HepG2 (cell line): ENCODE data around the gene ILDR1. TPM values are rescaled to one million over a fixed set of nuclear protein-coding genes. Genes with fewer than 3 reads are reported as not detected.
A peak's percentile ranks its signal among the peaks of the same experiment; 100 is the strongest.

ENCODE experiments used
- ATAC-seq: fragments of 200-7000 bp; cut with Tn5 transposase; 3 replicates; pipeline ENCODE4 v1.9.1; 2020; ENCODE audit warnings: mild to moderate bottlenecking, moderate library complexity
- BruUV-seq: library from RNA; stranded (reverse); fragments of 400-500 nt; replicated peaks from 2 replicates; lab custom pipeline; 2021; lab: Mats Ljungman, UMichigan
- CTCF ChIA-PET: fragments of 300-600 bp; formaldehyde crosslinking; extraction: SDS; loops from one replicate; lab custom pipeline; 2021; ENCODE audit warnings: low total read pairs, inconsistent platforms, low intra/inter-chr PET ratio; lab: Yijun Ruan, JAX
- POLR2A ChIA-PET: fragments of 350-600 bp; sonication (Branson Sonifier 250); formaldehyde crosslinking; loops from one replicate; lab custom pipeline; 2020; ENCODE audit warnings: antibody characterized with exemption, inconsistent platforms; lab: Yijun Ruan, JAX
- DNase-seq: peaks from one replicate; pipeline ENCODE4 v3.0.0-alpha.2; 2015; ENCODE audit warnings: low spot score
- FAIRE-seq: peaks from 3 replicates; lab custom pipeline; 2011; peaks lifted over from hg19 to GRCh38; lab: Jason Lieb, UNC
- H2AFZ ChIP-seq: one replicate; pipeline ENCODE4 v1.6.1; 2011; ENCODE audit warnings: low read length, inconsistent platforms
- H3K27ac ChIP-seq: fragments of 300-600 bp; 3 replicates; pipeline ENCODE4 v1.8.0; 2011; ENCODE audit warnings: mixed run types, mild to moderate bottlenecking, mixed read lengths, low read length, inconsistent platforms; ENCODE audit not compliant: insufficient read depth; ENCODE audit errors: extremely low read length
- H3K27me3 ChIP-seq, 2 experiments: fragments of 200-600 bp in 1 of 2; 2 replicates in 1 of 2; 3 replicates in 1 of 2; pipeline versions ENCODE4 v1.6.0 to v1.8.0; 2011; ENCODE audit warnings: low read length in 2 of 2, mild to moderate bottlenecking in 2 of 2, moderate library complexity in 2 of 2, inconsistent platforms in 1 of 2; ENCODE audit not compliant: insufficient read depth in 2 of 2, control insufficient read depth in 1 of 2
- H3K36me3 ChIP-seq, 2 experiments: fragments of 200-600 bp in 1 of 2; replicated peaks in 1 of 2; 2 replicates in 1 of 2; 3 replicates in 1 of 2; pipeline versions ENCODE4 v1.5.1 to v1.8.0; 2011; ENCODE audit warnings: low read length in 2 of 2, inconsistent platforms in 1 of 2; ENCODE audit not compliant: insufficient read depth in 2 of 2, control insufficient read depth in 1 of 2
- H3K4me1 ChIP-seq: 2 replicates; pipeline ENCODE4 v1.5.1; 2012; ENCODE audit warnings: low read length, inconsistent platforms; ENCODE audit not compliant: insufficient read depth
- H3K4me2 ChIP-seq: 2 replicates; pipeline ENCODE4 v1.6.0; 2011; ENCODE audit warnings: low read depth, low read length, inconsistent platforms
- H3K4me3 ChIP-seq, 3 experiments: fragments of 200-600 bp in 1 of 3; sonication (generic), shearing (Covaris generic) in 1 of 3; replicated peaks in 1 of 3; 2 replicates each; pipeline ENCODE4 v1.5.1; 2011 to 2016; ENCODE audit warnings: low read length in 3 of 3, inconsistent platforms in 2 of 3, low read depth in 2 of 3, mild to moderate bottlenecking in 2 of 3, control low read depth in 1 of 3, mixed read lengths in 1 of 3; ENCODE audit not compliant: insufficient read depth in 1 of 3
- H3K79me2 ChIP-seq: one replicate; pipeline ENCODE4 v1.6.1; 2011; ENCODE audit warnings: low read length, inconsistent platforms; ENCODE audit not compliant: insufficient read depth
- H3K9ac ChIP-seq: 2 replicates; pipeline ENCODE4 v1.6.0; 2011; ENCODE audit warnings: mild to moderate bottlenecking, low read depth, low read length, inconsistent platforms; ENCODE audit not compliant: insufficient read depth
- H3K9me3 ChIP-seq: 2 replicates; pipeline ENCODE4 v1.5.1; 2012; ENCODE audit warnings: mild to moderate bottlenecking, low read length
- H4K20me1 ChIP-seq: 2 replicates; pipeline ENCODE4 v1.6.0; 2011; ENCODE audit warnings: inconsistent platforms, mild to moderate bottlenecking, low read length, moderate library complexity; ENCODE audit not compliant: insufficient read depth
- BCL6 ChIP-seq: IDR thresholded peaks from 2 replicates; pipeline ENCODE4 v1.6.1; 2016; ENCODE audit warnings: missing genetic modification reagents, missing compliant biosample characterization
- FOXA3 ChIP-seq: IDR thresholded peaks from 2 replicates; pipeline ENCODE4 v1.6.1; 2016; ENCODE audit warnings: missing genetic modification reagents, missing compliant biosample characterization
- FOXP1 ChIP-seq, 2 experiments: fragments of 450-650 bp in 1 of 2; IDR thresholded peaks; 2 replicates each; pipeline ENCODE4 v1.6.1; 2017 to 2018; ENCODE audit warnings: antibody characterized with exemption in 1 of 2
- HNF4A ChIP-seq: sonication (generic); formaldehyde crosslinking; IDR thresholded peaks from 2 replicates; pipeline ENCODE4 v1.4.0; 2020; ENCODE audit warnings: missing genetic modification reagents
- MED1 ChIP-seq: sonication (generic); formaldehyde crosslinking; IDR thresholded peaks from 2 replicates; pipeline ENCODE4 v1.4.0; 2020; ENCODE audit warnings: missing genetic modification reagents
- TEAD3 ChIP-seq: optimal IDR thresholded peaks from 2 replicates; pipeline ENCODE3; 2016; ENCODE audit warnings: borderline replicate concordance
- ZNF484 ChIP-seq: sonication (generic); formaldehyde crosslinking; IDR thresholded peaks from 2 replicates; pipeline ENCODE4 v1.5.1; 2020; ENCODE audit warnings: mild to moderate bottlenecking, low read depth, missing genetic modification reagents, borderline replicate concordance
- WGBS: methylation state at CpG from one replicate; pipeline ENCODE4 v1.1.6; 2017; ENCODE audit warnings: low lambda C conversion rate; 5-methylcytosine and 5-hydroxymethylcytosine counted together
- in situ Hi-C: cut with HindIII; loops from 2 replicates; pipeline ENCODE4 v1.10.0; 2017; ENCODE audit warnings: low pct_unique_long_range_greater_than_20kb; ENCODE audit not compliant: extremely low pct_ligation_motif_present
- intact Hi-C: fragments of 100-400 bp; cut with micrococcal nuclease; formaldehyde crosslinking; loops from one replicate; pipeline ENCODE4 v1.10.0; 2022; ENCODE audit not compliant: unreplicated experiment
- polyA plus RNA-seq, 8 experiments: library from polyadenylated mRNA; depleted of rRNA in 3 of 8; stranded (reverse) in 7 of 8; unstranded in 1 of 8; fragments of >200 nt; fragmentation: Illumina TruSeq in 4 of 8; extraction: Trizol in 4 of 8; gene quantifications; 2 replicates each; pipeline versions ENCODE4 v1.2.1 to v1.2.3, GENCODE V29; 2011 to 2016; ENCODE audit warnings: low read depth in 4 of 8, missing spikeins in 1 of 8, mixed read lengths in 1 of 8; ENCODE audit not compliant: insufficient read depth in 1 of 8
- total RNA-seq, 5 experiments: library from RNA; depleted of rRNA; stranded (reverse); fragments of >200 nt; fragmentation: Illumina TruSeq; extraction: Trizol; gene quantifications; 2 replicates each; pipeline ENCODE4 v1.2.3, GENCODE V29; 2016; ENCODE audit warnings: low read depth in 1 of 5
- TF ChIP-seq, protein P1 (sequence below): IDR thresholded peaks from 2 replicates; pipeline ENCODE4 v1.4.0; 2020; ENCODE audit warnings: mild to moderate bottlenecking, missing genetic modification reagents
- TF ChIP-seq, protein P2 (sequence below): sonication (generic); formaldehyde crosslinking; conservative IDR thresholded peaks from 2 replicates; pipeline ENCODE4 v1.4.0; 2020; ENCODE audit warnings: mild to moderate bottlenecking, missing genetic modification reagents, moderate library complexity
- TF ChIP-seq, protein P3 (sequence below): sonication (generic); formaldehyde crosslinking; IDR thresholded peaks from 2 replicates; pipeline ENCODE4 v1.8.1; 2023; ENCODE audit warnings: mild to moderate bottlenecking, missing genetic modification reagents
- TF ChIP-seq, protein P4 (sequence below): sonication (generic); formaldehyde crosslinking; IDR thresholded peaks from 2 replicates; pipeline ENCODE4 v1.4.0; 2020; ENCODE audit warnings: mild to moderate bottlenecking, low read depth, missing genetic modification reagents

Gene ILDR1
- total and polyA plus RNA-seq, 2 of the 13 experiments (the other 11 are each of a cell fraction or from before 2014, with no cell fraction given) = not detected

DNA sequence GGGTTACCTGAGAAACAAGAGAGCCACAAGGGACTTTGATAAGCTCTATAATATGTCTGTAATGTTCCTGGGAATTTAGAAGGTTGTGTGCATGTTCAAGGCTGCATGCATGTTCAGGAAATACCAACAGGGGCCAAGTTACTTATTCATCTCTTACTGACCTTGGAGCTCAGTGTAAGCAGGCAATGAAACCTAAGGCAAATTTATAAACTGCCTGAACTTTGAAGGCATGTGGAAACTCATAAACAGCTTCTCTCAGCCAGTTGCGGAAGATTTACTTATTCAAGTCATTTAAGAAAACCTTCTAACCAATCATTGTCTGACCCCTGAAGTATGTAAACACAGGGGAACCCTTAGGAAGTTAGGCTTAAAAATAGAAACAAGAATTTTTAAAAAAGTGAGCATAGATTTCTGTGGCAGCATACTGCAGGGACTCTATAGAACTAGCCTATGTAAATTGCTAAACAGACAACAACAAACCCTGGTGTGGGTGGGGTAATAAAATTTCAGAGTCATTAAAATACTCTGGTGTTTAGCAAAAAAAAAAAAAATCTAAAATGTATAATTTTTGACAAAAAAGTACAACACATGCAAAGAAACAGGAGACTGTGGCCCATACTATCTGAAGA is 70.6 kb downstream of the ILDR1 start:
- Histone ChIP-seq H3K27me3 (no peaks in the 10 kb centered on the region), H3K9ac (no peak overlapping the region), H3K79me2 (no peaks in the 10 kb centered on the region), H2AFZ (no peak overlapping the region), H3K4me2 (peak overlapping the region; percentile 18; the same call in 1 of the 2 replicates), H4K20me1 (no peaks in the 10 kb centered on the region), H3K4me3 (no peak overlapping the region), H3K4me1 (peaks cover 17% of the 10 kb centered on the region), H3K9me3 (peaks cover 4% of the 10 kb centered on the region; the same call in 1 of the 2 replicates), H3K36me3 (no peaks in the 10 kb centered on the region), H3K27ac (no peak overlapping the region)
- FAIRE-seq (peak; percentile 40), DNase-seq (peak; percentile 25), ATAC-seq (peak; percentile 97)
- TF ChIP-seq, protein P1, sequence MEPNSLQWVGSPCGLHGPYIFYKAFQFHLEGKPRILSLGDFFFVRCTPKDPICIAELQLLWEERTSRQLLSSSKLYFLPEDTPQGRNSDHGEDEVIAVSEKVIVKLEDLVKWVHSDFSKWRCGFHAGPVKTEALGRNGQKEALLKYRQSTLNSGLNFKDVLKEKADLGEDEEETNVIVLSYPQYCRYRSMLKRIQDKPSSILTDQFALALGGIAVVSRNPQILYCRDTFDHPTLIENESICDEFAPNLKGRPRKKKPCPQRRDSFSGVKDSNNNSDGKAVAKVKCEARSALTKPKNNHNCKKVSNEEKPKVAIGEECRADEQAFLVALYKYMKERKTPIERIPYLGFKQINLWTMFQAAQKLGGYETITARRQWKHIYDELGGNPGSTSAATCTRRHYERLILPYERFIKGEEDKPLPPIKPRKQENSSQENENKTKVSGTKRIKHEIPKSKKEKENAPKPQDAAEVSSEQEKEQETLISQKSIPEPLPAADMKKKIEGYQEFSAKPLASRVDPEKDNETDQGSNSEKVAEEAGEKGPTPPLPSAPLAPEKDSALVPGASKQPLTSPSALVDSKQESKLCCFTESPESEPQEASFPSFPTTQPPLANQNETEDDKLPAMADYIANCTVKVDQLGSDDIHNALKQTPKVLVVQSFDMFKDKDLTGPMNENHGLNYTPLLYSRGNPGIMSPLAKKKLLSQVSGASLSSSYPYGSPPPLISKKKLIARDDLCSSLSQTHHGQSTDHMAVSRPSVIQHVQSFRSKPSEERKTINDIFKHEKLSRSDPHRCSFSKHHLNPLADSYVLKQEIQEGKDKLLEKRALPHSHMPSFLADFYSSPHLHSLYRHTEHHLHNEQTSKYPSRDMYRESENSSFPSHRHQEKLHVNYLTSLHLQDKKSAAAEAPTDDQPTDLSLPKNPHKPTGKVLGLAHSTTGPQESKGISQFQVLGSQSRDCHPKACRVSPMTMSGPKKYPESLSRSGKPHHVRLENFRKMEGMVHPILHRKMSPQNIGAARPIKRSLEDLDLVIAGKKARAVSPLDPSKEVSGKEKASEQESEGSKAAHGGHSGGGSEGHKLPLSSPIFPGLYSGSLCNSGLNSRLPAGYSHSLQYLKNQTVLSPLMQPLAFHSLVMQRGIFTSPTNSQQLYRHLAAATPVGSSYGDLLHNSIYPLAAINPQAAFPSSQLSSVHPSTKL = peak; percentile 39
- TF ChIP-seq FOXA3 (peak; percentile 8; the same call in 1 of the 2 replicates), ZNF484 (CRISPR knock-in tag) (no peak), FOXP1 (IDR thresholded peaks at IDR 0.05) (no peak), FOXP1 (CRISPR knock-in tag; IDR thresholded peaks at IDR 0.05) (peak; percentile 39; the same call in 1 of the 2 replicates), HNF4A (CRISPR knock-in tag) (0 out of 2 replicates have a peak, but pooled peaks have one; percentile 23), TEAD3 (CRISPR knock-in tag) (peak; percentile 62), MED1 (CRISPR knock-in tag) (no peak), BCL6 (CRISPR knock-in tag) (peak; percentile 49; the same call in 1 of the 2 replicates)
- TF ChIP-seq, protein P2, sequence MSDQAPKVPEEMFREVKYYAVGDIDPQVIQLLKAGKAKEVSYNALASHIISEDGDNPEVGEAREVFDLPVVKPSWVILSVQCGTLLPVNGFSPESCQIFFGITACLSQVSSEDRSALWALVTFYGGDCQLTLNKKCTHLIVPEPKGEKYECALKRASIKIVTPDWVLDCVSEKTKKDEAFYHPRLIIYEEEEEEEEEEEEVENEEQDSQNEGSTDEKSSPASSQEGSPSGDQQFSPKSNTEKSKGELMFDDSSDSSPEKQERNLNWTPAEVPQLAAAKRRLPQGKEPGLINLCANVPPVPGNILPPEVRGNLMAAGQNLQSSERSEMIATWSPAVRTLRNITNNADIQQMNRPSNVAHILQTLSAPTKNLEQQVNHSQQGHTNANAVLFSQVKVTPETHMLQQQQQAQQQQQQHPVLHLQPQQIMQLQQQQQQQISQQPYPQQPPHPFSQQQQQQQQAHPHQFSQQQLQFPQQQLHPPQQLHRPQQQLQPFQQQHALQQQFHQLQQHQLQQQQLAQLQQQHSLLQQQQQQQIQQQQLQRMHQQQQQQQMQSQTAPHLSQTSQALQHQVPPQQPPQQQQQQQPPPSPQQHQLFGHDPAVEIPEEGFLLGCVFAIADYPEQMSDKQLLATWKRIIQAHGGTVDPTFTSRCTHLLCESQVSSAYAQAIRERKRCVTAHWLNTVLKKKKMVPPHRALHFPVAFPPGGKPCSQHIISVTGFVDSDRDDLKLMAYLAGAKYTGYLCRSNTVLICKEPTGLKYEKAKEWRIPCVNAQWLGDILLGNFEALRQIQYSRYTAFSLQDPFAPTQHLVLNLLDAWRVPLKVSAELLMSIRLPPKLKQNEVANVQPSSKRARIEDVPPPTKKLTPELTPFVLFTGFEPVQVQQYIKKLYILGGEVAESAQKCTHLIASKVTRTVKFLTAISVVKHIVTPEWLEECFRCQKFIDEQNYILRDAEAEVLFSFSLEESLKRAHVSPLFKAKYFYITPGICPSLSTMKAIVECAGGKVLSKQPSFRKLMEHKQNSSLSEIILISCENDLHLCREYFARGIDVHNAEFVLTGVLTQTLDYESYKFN (CRISPR knock-in tag) = peak; percentile 46; the same call in 1 of the 2 replicates
- TF ChIP-seq, protein P3, sequence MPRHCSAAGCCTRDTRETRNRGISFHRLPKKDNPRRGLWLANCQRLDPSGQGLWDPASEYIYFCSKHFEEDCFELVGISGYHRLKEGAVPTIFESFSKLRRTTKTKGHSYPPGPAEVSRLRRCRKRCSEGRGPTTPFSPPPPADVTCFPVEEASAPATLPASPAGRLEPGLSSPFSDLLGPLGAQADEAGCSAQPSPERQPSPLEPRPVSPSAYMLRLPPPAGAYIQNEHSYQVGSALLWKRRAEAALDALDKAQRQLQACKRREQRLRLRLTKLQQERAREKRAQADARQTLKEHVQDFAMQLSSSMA (CRISPR knock-in tag) = no peak
- TF ChIP-seq, protein P4, sequence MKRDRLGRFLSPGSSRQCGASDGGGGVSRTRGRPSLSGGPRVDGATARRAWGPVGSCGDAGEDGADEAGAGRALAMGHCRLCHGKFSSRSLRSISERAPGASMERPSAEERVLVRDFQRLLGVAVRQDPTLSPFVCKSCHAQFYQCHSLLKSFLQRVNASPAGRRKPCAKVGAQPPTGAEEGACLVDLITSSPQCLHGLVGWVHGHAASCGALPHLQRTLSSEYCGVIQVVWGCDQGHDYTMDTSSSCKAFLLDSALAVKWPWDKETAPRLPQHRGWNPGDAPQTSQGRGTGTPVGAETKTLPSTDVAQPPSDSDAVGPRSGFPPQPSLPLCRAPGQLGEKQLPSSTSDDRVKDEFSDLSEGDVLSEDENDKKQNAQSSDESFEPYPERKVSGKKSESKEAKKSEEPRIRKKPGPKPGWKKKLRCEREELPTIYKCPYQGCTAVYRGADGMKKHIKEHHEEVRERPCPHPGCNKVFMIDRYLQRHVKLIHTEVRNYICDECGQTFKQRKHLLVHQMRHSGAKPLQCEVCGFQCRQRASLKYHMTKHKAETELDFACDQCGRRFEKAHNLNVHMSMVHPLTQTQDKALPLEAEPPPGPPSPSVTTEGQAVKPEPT (CRISPR knock-in tag) = no peak
- POLR2A ChIA-PET = no interaction called here
- in situ Hi-C loops = no loop called here
- WGBS = 0% methylated on average over 1 of the region's 1 CpG
- CTCF ChIA-PET = no interaction called here
- intact Hi-C loops = no loop called here
- BruUV-seq = no TSS peak
